ENCODE measurements around the gene FZD7. TPM values are rescaled to one million over a fixed set of nuclear protein-coding genes. Genes with fewer than 3 reads are reported as not detected.

FZD7 gene
- total and polyA plus RNA-seq, 3 donors from 2014 or later = 7.1 to 9.1 (median 8.3) TPM

GRCh38 chr2:202034249-202035088, 814 bp downstream of the FZD7 start:
- DNase-seq = peak; percentile 40
- intact Hi-C loops (cut with DNase I; ENCODE audit: low total_unique reads) = no loop called here
- WGBS, 2 donors = 0 to 1% methylated on average over 13 to 83 of the region's 105 CpGs
- peak overlapping the region; percentile 70 to 74 for H3K4me3 ChIP-seq
- no peaks in the 10 kb centered on the region for H3K36me3 ChIP-seq (ENCODE audit: low read depth, missing control alignments)
- peak overlapping the region; percentile 79 to 95 for H3K27ac ChIP-seq
- no peak for TF ChIP-seq POLR2A (IDR thresholded peaks at IDR 0.05)
- no peak for TF ChIP-seq CTCF (IDR thresholded peaks at IDR 0.05)
- peaks cover 4% of the 10 kb centered on the region for H3K4me1 ChIP-seq
- H3K9me3 ChIP-seq = no peaks in the 10 kb centered on the region
- H3K27me3 ChIP-seq = no peaks in the 10 kb centered on the region

- H3K4me1 ChIP-seq = peaks cover 4% of the 10 kb centered on the region
Measured at GRCh38 chr2:202035089-202035940, 1.7 kb downstream of the FZD7 start.

GRCh38 chr2:202035941-202036372, 2.3 kb downstream of the FZD7 start:
- Histone ChIP-seq H3K4me1 (peaks cover 4% of the 10 kb centered on the region), H3K36me3 (ENCODE audit: low read depth, missing control alignments) (no peaks in the 10 kb centered on the region), H3K4me3 (peak overlapping the region in 1 of 2 donors; percentile 70), H3K27ac (no peak overlapping the region), H3K9me3 (no peaks in the 10 kb centered on the region), H3K27me3 (no peaks in the 10 kb centered on the region)
- no peak for DNase-seq
- 66 to 75% methylated on average over 28 to 32 of the region's 32 CpGs for WGBS, 2 donors
- intact Hi-C loops (cut with DNase I; ENCODE audit: low total_unique reads) = no loop called here
- no peak for TF ChIP-seq POLR2A (IDR thresholded peaks at IDR 0.05)
- no peak for TF ChIP-seq CTCF (IDR thresholded peaks at IDR 0.05)

More at GRCh38 chr2:202035089-202035940, 1.7 kb downstream of the FZD7 start:
- Histone ChIP-seq H3K27me3 (no peaks in the 10 kb centered on the region), H3K4me3 (peak overlapping the region; percentile 70 to 74), H3K9me3 (no peaks in the 10 kb centered on the region), H3K36me3 (ENCODE audit: low read depth, missing control alignments) (no peaks in the 10 kb centered on the region), H3K27ac (peak overlapping the region in 1 of 2 donors; percentile 95)
- intact Hi-C loops (cut with DNase I; ENCODE audit: low total_unique reads) = no loop called here
- WGBS, 2 donors = 18 to 45% methylated on average over 13 to 77 of the region's 78 CpGs
- DNase-seq = peak; percentile 54
- TF ChIP-seq CTCF (IDR thresholded peaks at IDR 0.05) (peak in 2 of 3 experiments; percentile 11 to 20), POLR2A (IDR thresholded peaks at IDR 0.05) (no peak)

- peaks cover 4% of the 10 kb centered on the region for H3K4me1 ChIP-seq
- TF ChIP-seq CTCF (IDR thresholded peaks at IDR 0.05) = no peak
- TF ChIP-seq POLR2A (IDR thresholded peaks at IDR 0.05) = no peak
- no peak for DNase-seq
- H3K4me3 ChIP-seq = no peak overlapping the region
- no peaks in the 10 kb centered on the region for H3K36me3 ChIP-seq (ENCODE audit: low read depth, missing control alignments)
- no peak overlapping the region for H3K27ac ChIP-seq
- H3K27me3 ChIP-seq = no peaks in the 10 kb centered on the region
- no peaks in the 10 kb centered on the region for H3K9me3 ChIP-seq
- WGBS, 2 donors = 49 to 53% methylated on average over 15 of the region's 15 CpGs
- intact Hi-C loops (cut with DNase I; ENCODE audit: low total_unique reads) = no loop called here
Measured at GRCh38 chr2:202036601-202037037, 3.0 kb downstream of the FZD7 start.

Data from testis (tissue), 3 donors.